Hematopoietic multipotent progenitor cell (in vitro differentiated cells): ENCODE results near the gene VAV3. TPM values are rescaled to one million over a fixed set of nuclear protein-coding genes. Genes with fewer than 3 reads are reported as not detected.

Experiments
- DNase-seq, 3 donors: peaks; one replicate each; pipeline ENCODE4 v3.0.0-alpha.2; 2011 to 2015; ENCODE audit warnings: low read depth in 2 of 3, low spot score in 2 of 3
- total RNA-seq: library from RNA; depleted of rRNA; stranded (reverse); fragments of >200 nt; gene quantifications from one replicate; pipeline ENCODE4 v1.2.3, GENCODE V29; 2012

Gene VAV3
- total RNA-seq, 1 donor = 30.7 TPM

GRCh38 chr1:107549152-107549810 lies 415.7 kb downstream of the VAV3 start:
- no peak for DNase-seq

- DNase-seq = no peak
Measured at GRCh38 chr1:107548276-107548675, 416.7 kb downstream of the VAV3 start.

- DNase-seq = no peak
Measured at GRCh38 chr1:107547363-107548155, 417.4 kb downstream of the VAV3 start.

GRCh38 chr1:107546576-107546975 lies 418.4 kb downstream of the VAV3 start:
- DNase-seq = no peak

- no peak for DNase-seq
Measured at GRCh38 chr1:107545879-107546278, 419.1 kb downstream of the VAV3 start.

- DNase-seq = peak in 1 of 3 donors; percentile 5
Measured at GRCh38 chr1:107545056-107545577, 419.9 kb downstream of the VAV3 start.

GRCh38 chr1:107544285-107544684 lies 420.7 kb downstream of the VAV3 start:
- no peak for DNase-seq

GRCh38 chr1:107541412-107541811 lies 423.6 kb downstream of the VAV3 start:
- no peak for DNase-seq

GRCh38 chr1:107538502-107538901 lies 426.5 kb downstream of the VAV3 start:
- DNase-seq = no peak

GRCh38 chr1:107536266-107536665 lies 428.7 kb downstream of the VAV3 start:
- no peak for DNase-seq

GRCh38 chr1:107535091-107535490 lies 429.9 kb downstream of the VAV3 start:
- DNase-seq = no peak

- DNase-seq = no peak
Measured at GRCh38 chr1:107534632-107535031, 430.3 kb downstream of the VAV3 start.

GRCh38 chr1:107533436-107533835 lies 431.5 kb downstream of the VAV3 start:
- no peak for DNase-seq

GRCh38 chr1:107532318-107532717 lies 432.7 kb downstream of the VAV3 start:
- no peak for DNase-seq

- no peak for DNase-seq
Measured at GRCh38 chr1:107531065-107531908, 433.7 kb downstream of the VAV3 start.

- no peak for DNase-seq
Measured at GRCh38 chr1:107530543-107530942, 434.4 kb downstream of the VAV3 start.

GRCh38 chr1:107529511-107530149 lies 435.4 kb downstream of the VAV3 start:
- peak in 2 of 3 donors; percentile 23 to 58 for DNase-seq

- no peak for DNase-seq
Measured at GRCh38 chr1:107526524-107527198, 438.3 kb downstream of the VAV3 start.

GRCh38 chr1:107525961-107526360 lies 439.0 kb downstream of the VAV3 start:
- DNase-seq = no peak

GRCh38 chr1:107525145-107525544 lies 439.8 kb downstream of the VAV3 start:
- no peak for DNase-seq
